ENCODE measurements around the gene SPAST. TPM values are rescaled to one million over a fixed set of nuclear protein-coding genes. Genes with fewer than 3 reads are reported as not detected.

The SPAST gene
- total RNA-seq, 1 experiment from 2014 or later: 32.8 TPM

DNA sequence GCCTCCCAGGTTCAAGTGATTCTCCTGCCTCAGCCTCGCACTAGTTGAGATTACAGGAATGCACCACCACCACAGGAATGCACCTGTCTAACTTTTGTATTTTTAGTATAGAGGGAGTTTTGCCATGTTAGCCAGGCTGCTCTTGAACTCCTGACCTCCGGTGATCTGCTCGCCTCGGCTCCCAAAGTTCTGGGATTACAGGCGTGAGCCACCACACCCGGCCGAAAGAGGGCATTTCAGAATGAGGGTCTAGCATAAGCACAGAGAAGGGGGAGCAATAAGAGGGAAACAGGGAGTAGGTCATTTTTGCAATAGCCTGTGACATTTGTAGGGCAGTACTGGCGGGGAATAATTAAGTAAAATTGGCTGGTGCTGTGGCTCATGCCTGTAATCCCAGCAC lies 1.9 kb upstream of the SPAST start:
- peaks cover 11 to 13% of the 10 kb centered on the region in 2 experiments for H3K4me1 Mint-ChIP-seq
- Histone ChIP-seq H2BK20ac (ENCODE audit: low read depth, low read length, poor library complexity, severe bottlenecking) (no peak overlapping the region), H3K23me2 (ENCODE audit: insufficient read length, low read depth, low read length, poor library complexity, severe bottlenecking) (peaks cover 3% of the 10 kb centered on the region), H4K20me1 (ENCODE audit: control insufficient read depth, insufficient read depth, insufficient read length) (no peaks in the 10 kb centered on the region), H3K14ac (ENCODE audit: insufficient read depth, low read length) (no peak overlapping the region), H3T11ph (ENCODE audit: low read length) (no peak overlapping the region), H2BK12ac (ENCODE audit: insufficient read length, low read depth, low read length) (no peak overlapping the region), H3K4me2 (ENCODE audit: insufficient read depth, insufficient read length, low read length) (no peak overlapping the region), H3K23ac (ENCODE audit: insufficient read length, low read depth, low read length) (no peak overlapping the region), H2AK5ac (ENCODE audit: insufficient read length, low read length) (no peak overlapping the region), H2BK5ac (ENCODE audit: insufficient read length, low read length) (no peak overlapping the region), H3K4ac (ENCODE audit: low read depth, low read length) (no peak overlapping the region), H4K91ac (ENCODE audit: insufficient read length, low read depth, low read length) (no peak overlapping the region), H3K27me3 (ENCODE audit: insufficient read depth, low read length) (no peaks in the 10 kb centered on the region), H3K9ac (ENCODE audit: extremely low read depth, insufficient read length, low read length) (no peak overlapping the region), H3K18ac (ENCODE audit: insufficient read length, low read depth, low read length) (no peak overlapping the region), H2BK15ac (ENCODE audit: low read depth, low read length) (no peak overlapping the region), H2BK120ac (ENCODE audit: low read depth, low read length, poor library complexity, severe bottlenecking) (no peak overlapping the region), H4K8ac (replicated peaks; ENCODE audit: insufficient read length, low read depth, low read length) (no peak overlapping the region), H3K27ac (ENCODE audit: insufficient read length, low read depth, low read length) (no peak overlapping the region), H2AFZ (ENCODE audit: low read length) (no peak overlapping the region), H3K79me2 (ENCODE audit: insufficient read depth, low read length) (no peaks in the 10 kb centered on the region), H3K9me3 (ENCODE audit: control insufficient read depth, low read depth, low read length) (no peaks in the 10 kb centered on the region), H3K4me1 (ENCODE audit: insufficient read depth, low read length) (no peaks in the 10 kb centered on the region), H3K79me1 (ENCODE audit: insufficient read depth, low read depth, low read length, poor library complexity, severe bottlenecking) (no peaks in the 10 kb centered on the region), H4K5ac (ENCODE audit: insufficient read length, low read depth, low read length) (no peak overlapping the region), H3K56ac (ENCODE audit: insufficient read length, low read depth, low read length) (no peak overlapping the region)
- WGBS (ENCODE audit: extremely low coverage, insufficient read length, low lambda C conversion rate): no CpG with 5 or more reads among the region's 8 CpGs
- H3K9me3 Mint-ChIP-seq: no peaks in the 10 kb centered on the region
- TF ChIP-seq, protein P1, sequence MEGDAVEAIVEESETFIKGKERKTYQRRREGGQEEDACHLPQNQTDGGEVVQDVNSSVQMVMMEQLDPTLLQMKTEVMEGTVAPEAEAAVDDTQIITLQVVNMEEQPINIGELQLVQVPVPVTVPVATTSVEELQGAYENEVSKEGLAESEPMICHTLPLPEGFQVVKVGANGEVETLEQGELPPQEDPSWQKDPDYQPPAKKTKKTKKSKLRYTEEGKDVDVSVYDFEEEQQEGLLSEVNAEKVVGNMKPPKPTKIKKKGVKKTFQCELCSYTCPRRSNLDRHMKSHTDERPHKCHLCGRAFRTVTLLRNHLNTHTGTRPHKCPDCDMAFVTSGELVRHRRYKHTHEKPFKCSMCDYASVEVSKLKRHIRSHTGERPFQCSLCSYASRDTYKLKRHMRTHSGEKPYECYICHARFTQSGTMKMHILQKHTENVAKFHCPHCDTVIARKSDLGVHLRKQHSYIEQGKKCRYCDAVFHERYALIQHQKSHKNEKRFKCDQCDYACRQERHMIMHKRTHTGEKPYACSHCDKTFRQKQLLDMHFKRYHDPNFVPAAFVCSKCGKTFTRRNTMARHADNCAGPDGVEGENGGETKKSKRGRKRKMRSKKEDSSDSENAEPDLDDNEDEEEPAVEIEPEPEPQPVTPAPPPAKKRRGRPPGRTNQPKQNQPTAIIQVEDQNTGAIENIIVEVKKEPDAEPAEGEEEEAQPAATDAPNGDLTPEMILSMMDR (conservative IDR thresholded peaks at IDR 0.05): no peak
- peak overlapping the region in 1 of 3 experiments; percentile 70; a peak in 1 of 7 replicates for H3K27ac Mint-ChIP-seq
- H3K27me3 Mint-ChIP-seq (ENCODE audit: low read depth): no peaks in the 10 kb centered on the region
- peak overlapping the region in 1 of 2 experiments; percentile 63; a peak in 2 of 5 replicates for H3K4me3 Mint-ChIP-seq
- peaks cover 0 to 5% (median 4%) of the 10 kb centered on the region in 3 experiments; a peak in 5 of 7 replicates for H3K36me3 Mint-ChIP-seq (ENCODE audit: insufficient read depth in 1 of 3, low read depth in 3 of 3)
- DNase-seq: no peak

Data from H9 (cell line).